Neural progenitor cell (in vitro differentiated cells): ENCODE results near the gene POU6F2.

Experiments used
- CTCF ChIP-seq: fragments of 200-600 bp; sonication (generic); IDR thresholded peaks from 2 replicates; pipeline ENCODE4 v1.5.1; 2017; ENCODE audit warnings: antibody characterized with exemption, mild to moderate bottlenecking
- EZH2 ChIP-seq: fragments of 200-600 bp; sonication (generic); IDR thresholded peaks from 2 replicates; pipeline ENCODE4 v1.6.1; 2017; ENCODE audit warnings: antibody characterized with exemption, mild to moderate bottlenecking, moderate library complexity
- EZH2phosphoT487 ChIP-seq: fragments of 200-600 bp; sonication (generic); IDR thresholded peaks from 2 replicates; pipeline ENCODE4 v1.6.1; 2017; ENCODE audit warnings: antibody characterized with exemption

- TF ChIP-seq EZH2phosphoT487 (no peak), CTCF (no peak), EZH2 (no peak)
These were observed 361.9 kb downstream of the POU6F2 start for GRCh38 chr7:39339591-39339990.
